GM21390 (cell line): ENCODE data around the gene DACH2.

ENCODE experiments used
- ATAC-seq: cut with Tn5 transposase; IDR thresholded peaks from one replicate; pipeline ENCODE4 v1.9.1; 2021; ENCODE audit not compliant: unreplicated experiment

DACH2 gene

GRCh38 chrX:86747091-86747490, 598.8 kb downstream of the DACH2 start:
- ATAC-seq = no peak

DNA sequence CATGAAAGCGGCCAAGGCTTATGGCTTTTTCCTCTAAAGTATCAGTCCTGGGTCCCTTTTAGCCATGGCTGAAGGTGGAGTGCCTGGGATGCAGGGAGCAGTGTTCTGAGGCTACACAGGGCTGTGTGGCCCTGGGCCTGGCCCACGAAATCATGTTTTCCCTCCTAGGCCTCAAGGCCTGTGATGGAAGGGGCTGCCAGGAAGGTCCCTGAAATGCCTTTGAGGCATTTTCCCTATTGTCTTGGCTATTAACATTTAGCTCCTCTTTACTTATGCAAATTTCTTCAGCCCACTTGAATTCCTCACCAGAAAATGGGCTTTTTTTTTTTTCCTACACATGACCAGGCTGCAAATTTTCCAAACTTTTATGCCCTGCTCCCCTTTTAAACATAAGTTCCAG, 657.0 kb downstream of the DACH2 start:
- no peak for ATAC-seq

GRCh38 chrX:86806786-86807185, 658.5 kb downstream of the DACH2 start:
- no peak for ATAC-seq

GRCh38 chrX:86809651-86810050, 661.4 kb downstream of the DACH2 start:
- no peak for ATAC-seq

GRCh38 chrX:86829786-86830185, 681.5 kb downstream of the DACH2 start:
- no peak for ATAC-seq

GRCh38 chrX:86830685-86831084, 682.4 kb downstream of the DACH2 start:
- ATAC-seq = no peak

DNA sequence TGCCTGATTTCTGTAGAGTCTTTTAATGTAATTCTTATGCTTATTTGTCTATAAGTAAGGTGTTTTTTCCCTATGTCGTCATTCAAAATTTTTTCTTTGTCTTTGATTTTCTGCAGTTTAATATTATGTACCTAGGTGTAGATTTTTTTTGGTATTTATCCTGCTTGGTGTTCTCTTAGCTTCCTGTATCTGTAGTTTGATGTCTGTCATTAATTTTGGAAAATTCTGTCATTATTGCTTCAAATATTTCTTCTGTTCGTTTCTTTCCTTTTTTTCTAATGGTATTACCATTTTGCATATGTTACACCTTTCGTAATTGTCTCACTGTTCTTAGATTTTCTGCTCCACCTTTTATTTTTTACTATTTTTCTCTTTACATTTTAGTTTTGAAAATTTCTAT, 696.9 kb downstream of the DACH2 start:
- no peak for ATAC-seq
